Peyer's patch (tissue), 4 donors: ENCODE results near the gene BIVM.

Source experiments
- CTCF ChIP-seq, 6 experiments: fragments of 450-650 bp in 4 of 6; fragments of 200-600 bp in 2 of 6; sonication (generic) in 1 of 6; IDR thresholded peaks; one replicate each; pipeline ENCODE4 v1.5.1; 2017 to 2019; ENCODE audit warnings: antibody characterized with exemption in 6 of 6, mild to moderate bottlenecking in 3 of 6, moderate library complexity in 1 of 6
- POLR2A ChIP-seq, 2 donors: fragments of 450-650 bp; IDR thresholded peaks; one replicate each; pipeline ENCODE4 v1.5.1; 2017; ENCODE audit warnings: antibody characterized with exemption in 2 of 2, mild to moderate bottlenecking in 2 of 2, moderate library complexity in 2 of 2

DNA sequence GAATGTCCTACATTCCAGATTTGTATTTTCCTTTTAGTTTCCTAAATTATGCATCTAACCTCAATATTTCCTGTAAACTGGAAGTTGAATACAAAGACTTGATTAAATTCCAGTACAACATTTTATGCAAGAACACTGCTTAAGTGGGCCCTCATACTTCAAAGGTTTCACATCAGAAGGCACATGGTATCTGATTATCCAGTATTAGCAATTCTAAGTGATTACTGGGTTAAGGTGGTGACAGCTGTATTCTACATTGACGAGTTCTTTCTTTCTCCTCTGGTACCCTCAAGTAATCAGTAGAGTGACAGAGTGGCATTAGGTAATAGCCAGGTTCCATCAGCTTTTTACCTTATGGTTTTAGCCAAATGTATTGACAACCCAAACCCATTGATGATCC is 18.3 kb downstream of the BIVM start:
- no peak for TF ChIP-seq CTCF (IDR thresholded peaks at IDR 0.05)
- TF ChIP-seq POLR2A (IDR thresholded peaks at IDR 0.05) = no peak
